Mesodermal cell (in vitro differentiated cells): Measurements from ENCODE around the gene SH3GL3.

ENCODE experiments used
- H3K27ac ChIP-seq: 2 replicates; pipeline ENCODE4 v1.7.0; 2013; ENCODE audit warnings: mild to moderate bottlenecking, low read depth, low read length, moderate library complexity; ENCODE audit not compliant: severe bottlenecking
- H3K36me3 ChIP-seq: 2 replicates; pipeline ENCODE4 v1.7.1; 2013; ENCODE audit warnings: mild to moderate bottlenecking, low read length, moderate library complexity; ENCODE audit not compliant: control insufficient read depth, insufficient read depth
- H3K4me1 ChIP-seq: one replicate; pipeline ENCODE4 v1.7.1; 2013; ENCODE audit warnings: mild to moderate bottlenecking, low read length; ENCODE audit not compliant: insufficient read depth, control insufficient read depth, poor library complexity, severe bottlenecking
- H3K4me3 ChIP-seq: 2 replicates; pipeline ENCODE4 v1.7.0; 2013; ENCODE audit warnings: low read length, control low read depth, mild to moderate bottlenecking; ENCODE audit not compliant: insufficient read depth, poor library complexity, severe bottlenecking; ENCODE audit errors: extremely low read depth
- H3K9me3 ChIP-seq: 2 replicates; pipeline ENCODE4 v1.7.1; 2013; ENCODE audit warnings: mild to moderate bottlenecking, low read length, moderate library complexity; ENCODE audit not compliant: control insufficient read depth
- WGBS, 2 experiments: methylation state at CpG; one replicate each; pipeline ENCODE4 v1.1.5; 2013; ENCODE audit warnings: missing lambda C conversion rate in 2 of 2; ENCODE audit not compliant: insufficient coverage in 2 of 2; 5-methylcytosine and 5-hydroxymethylcytosine counted together

The SH3GL3 gene

GRCh38 chr15:83585601-83586335 lies 138.6 kb downstream of the SH3GL3 start:
- no peak overlapping the region for H3K4me3 ChIP-seq
- 85 to 86% methylated on average over 4 to 5 of the region's 5 CpGs for WGBS, 2 experiments
- H3K4me1 ChIP-seq, result no peaks in the 10 kb centered on the region
- H3K9me3 ChIP-seq, result no peaks in the 10 kb centered on the region
- H3K36me3 ChIP-seq, result no peaks in the 10 kb centered on the region
- H3K27ac ChIP-seq, result no peak overlapping the region

GRCh38 chr15:83587091-83587490 lies 139.9 kb downstream of the SH3GL3 start:
- no peaks in the 10 kb centered on the region for H3K4me1 ChIP-seq
- no peak overlapping the region for H3K4me3 ChIP-seq
- 85% methylated on average over 2 of the region's 3 CpGs; no CpG with 5 or more reads in 1 of the 2 experiments for WGBS, 2 experiments
- H3K36me3 ChIP-seq, result no peaks in the 10 kb centered on the region
- no peak overlapping the region for H3K27ac ChIP-seq
- no peaks in the 10 kb centered on the region for H3K9me3 ChIP-seq

- no peak overlapping the region for H3K4me3 ChIP-seq
- H3K27ac ChIP-seq, result no peak overlapping the region
- H3K9me3 ChIP-seq, result no peaks in the 10 kb centered on the region
- H3K36me3 ChIP-seq, result no peaks in the 10 kb centered on the region
- WGBS, 2 experiments, result 92 to 93% methylated on average over 4 to 5 of the region's 5 CpGs
- no peaks in the 10 kb centered on the region for H3K4me1 ChIP-seq
These were observed 141.3 kb downstream of the SH3GL3 start for GRCh38 chr15:83588441-83588840.

GRCh38 chr15:83592370-83593040 lies 145.4 kb downstream of the SH3GL3 start:
- H3K27ac ChIP-seq, result no peak overlapping the region
- no peaks in the 10 kb centered on the region for H3K4me1 ChIP-seq
- 76 to 93% methylated on average over 3 to 4 of the region's 6 CpGs for WGBS, 2 experiments
- H3K36me3 ChIP-seq, result no peaks in the 10 kb centered on the region
- H3K9me3 ChIP-seq, result no peaks in the 10 kb centered on the region
- no peak overlapping the region for H3K4me3 ChIP-seq

- H3K4me1 ChIP-seq, result no peaks in the 10 kb centered on the region
- H3K9me3 ChIP-seq, result peaks cover 4% of the 10 kb centered on the region
- no peak overlapping the region for H3K4me3 ChIP-seq
- no peak overlapping the region for H3K27ac ChIP-seq
- no CpG with 5 or more reads among the region's 1 CpG for WGBS, 2 experiments
- H3K36me3 ChIP-seq, result no peaks in the 10 kb centered on the region
These were observed 148.1 kb downstream of the SH3GL3 start for GRCh38 chr15:83595191-83595590.

- Histone ChIP-seq H3K9me3 (peaks cover 4% of the 10 kb centered on the region), H3K27ac (no peak overlapping the region), H3K4me1 (peaks cover 6% of the 10 kb centered on the region), H3K4me3 (no peak overlapping the region), H3K36me3 (no peaks in the 10 kb centered on the region)
- WGBS, 2 experiments, result 86 to 88% methylated on average over 1 to 2 of the region's 2 CpGs
These were observed 150.9 kb downstream of the SH3GL3 start for GRCh38 chr15:83598031-83598430.

GRCh38 chr15:83602021-83602420 lies 154.9 kb downstream of the SH3GL3 start:
- H3K36me3 ChIP-seq, result no peaks in the 10 kb centered on the region
- no peak overlapping the region for H3K27ac ChIP-seq
- WGBS, 2 experiments, result 100% methylated on average over 2 of the region's 2 CpGs
- no peak overlapping the region for H3K4me3 ChIP-seq
- H3K9me3 ChIP-seq, result peaks cover 4% of the 10 kb centered on the region
- peaks cover 6% of the 10 kb centered on the region for H3K4me1 ChIP-seq

GRCh38 chr15:83604549-83604948 lies 157.4 kb downstream of the SH3GL3 start:
- H3K27ac ChIP-seq, result no peak overlapping the region
- WGBS, 2 experiments, result no CpG with 5 or more reads among the region's 1 CpG
- H3K4me1 ChIP-seq, result peaks cover 6% of the 10 kb centered on the region
- no peak overlapping the region for H3K4me3 ChIP-seq
- H3K9me3 ChIP-seq, result no peaks in the 10 kb centered on the region
- no peaks in the 10 kb centered on the region for H3K36me3 ChIP-seq

GRCh38 chr15:83605111-83605945 lies 158.2 kb downstream of the SH3GL3 start:
- WGBS, 2 experiments, result 84 to 92% methylated on average over 5 of the region's 7 CpGs
- Histone ChIP-seq H3K9me3 (no peaks in the 10 kb centered on the region), H3K36me3 (no peaks in the 10 kb centered on the region), H3K4me1 (peaks cover 6% of the 10 kb centered on the region), H3K4me3 (no peak overlapping the region), H3K27ac (no peak overlapping the region)

GRCh38 chr15:83610132-83610531 lies 163.0 kb downstream of the SH3GL3 start:
- Histone ChIP-seq H3K4me1 (peaks cover 7% of the 10 kb centered on the region), H3K9me3 (no peaks in the 10 kb centered on the region), H3K4me3 (no peak overlapping the region), H3K27ac (no peak overlapping the region), H3K36me3 (no peaks in the 10 kb centered on the region)
- WGBS, 2 experiments, result 90 to 91% methylated on average over 2 to 3 of the region's 3 CpGs
